LNCAP (cell line): ENCODE data around the gene YBX2.

ENCODE experiments used
- CTCF ChIP-seq: fragments of 450-650 bp; IDR thresholded peaks from 2 replicates; pipeline ENCODE4 v1.5.1; 2017; ENCODE audit warnings: mild to moderate bottlenecking

YBX2 gene

GRCh38 chr17:7253082-7253481, 41.4 kb downstream of the YBX2 start:
- no peak for TF ChIP-seq CTCF

- peak; percentile 55 for TF ChIP-seq CTCF
Observed at GRCh38 chr17:7252176-7253043, 42.0 kb downstream of the YBX2 start, which contains the start of gene ELP5. TSS of gene ELP5 (plus strand) at chr17:7252215. CDS start at chr17:7252551, 336 bp downstream.

- no peak for TF ChIP-seq CTCF
Observed at GRCh38 chr17:7251661-7252175, 42.7 kb downstream of the YBX2 start, which contains the start of gene CTDNEP1. TSS of gene CTDNEP1 (minus strand) at chr17:7251734. CDS start at chr17:7251296, 438 bp downstream.

GRCh38 chr17:7250695-7251627, 43.5 kb downstream of the YBX2 start:
- TF ChIP-seq CTCF = no peak

DNA sequence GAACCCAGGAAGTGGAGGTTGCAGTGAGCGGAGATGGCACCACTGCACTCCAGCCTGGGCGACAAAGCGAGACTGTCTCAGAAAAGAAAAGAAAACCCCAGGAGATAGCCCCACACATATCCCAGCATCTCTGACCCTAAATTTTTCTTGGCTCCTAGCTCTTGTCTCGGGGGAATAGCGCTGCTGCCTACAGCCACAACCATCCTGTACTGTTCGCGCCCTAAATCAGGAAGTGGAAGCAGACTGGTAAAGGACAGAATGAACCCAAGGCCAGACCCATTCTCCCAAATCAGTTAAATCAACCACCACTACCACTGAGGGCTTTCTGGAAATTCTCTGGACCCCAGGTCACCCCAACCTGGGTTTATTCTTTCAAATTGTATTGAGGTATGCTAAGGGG, 44.6 kb downstream of the YBX2 start:
- TF ChIP-seq CTCF = no peak

DNA sequence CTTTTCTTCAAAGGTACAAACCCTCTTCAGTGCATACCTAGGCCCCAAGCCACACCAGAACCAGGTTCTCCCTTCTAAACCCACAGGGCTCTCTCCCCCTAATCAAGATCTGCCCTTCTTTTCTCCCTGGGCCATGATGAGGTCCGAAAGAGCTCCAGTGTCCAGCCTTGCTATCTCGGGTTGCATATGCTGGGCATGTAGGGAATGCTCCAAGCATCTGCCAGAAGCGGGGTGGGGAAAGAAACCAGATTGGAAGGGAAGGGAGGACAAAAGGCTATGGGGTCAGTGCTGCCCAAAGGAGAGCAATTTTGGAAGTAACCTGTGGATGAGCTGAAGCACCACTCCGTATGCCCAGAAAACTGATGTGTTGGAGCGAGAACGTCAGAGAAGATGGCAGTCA, 45.2 kb downstream of the YBX2 start:
- no peak for TF ChIP-seq CTCF

- no peak for TF ChIP-seq CTCF
Observed at GRCh38 chr17:7248796-7249195, 45.6 kb downstream of the YBX2 start.
